GM18909 (cell line): ENCODE measurements around the gene AGAP1.

ENCODE experiments used
- ATAC-seq: cut with Tn5 transposase; IDR thresholded peaks from one replicate; pipeline ENCODE4 v1.9.1; 2021; ENCODE audit warnings: mild to moderate bottlenecking; ENCODE audit not compliant: unreplicated experiment, poor library complexity

AGAP1 gene

DNA sequence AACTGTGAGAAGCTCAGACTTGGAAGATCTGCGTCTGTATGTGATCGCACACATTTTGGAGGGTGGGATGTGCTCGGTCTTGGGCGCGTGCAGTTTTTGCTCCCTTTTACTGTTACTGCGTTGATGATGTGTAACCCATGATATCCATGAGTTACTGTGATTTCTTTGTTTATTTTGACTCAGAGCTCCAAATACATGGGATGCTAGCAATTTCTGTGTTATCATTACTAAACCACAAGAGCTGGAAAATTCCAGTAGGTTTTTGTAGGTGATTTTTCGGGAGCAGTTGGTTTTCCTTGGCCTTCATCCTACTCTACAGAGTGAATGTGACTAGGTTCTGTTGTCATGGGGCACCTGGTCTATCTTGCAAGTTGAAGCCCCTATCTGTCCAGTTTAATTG, 124.2 kb downstream of the AGAP1 start:
- ATAC-seq = no peak

DNA sequence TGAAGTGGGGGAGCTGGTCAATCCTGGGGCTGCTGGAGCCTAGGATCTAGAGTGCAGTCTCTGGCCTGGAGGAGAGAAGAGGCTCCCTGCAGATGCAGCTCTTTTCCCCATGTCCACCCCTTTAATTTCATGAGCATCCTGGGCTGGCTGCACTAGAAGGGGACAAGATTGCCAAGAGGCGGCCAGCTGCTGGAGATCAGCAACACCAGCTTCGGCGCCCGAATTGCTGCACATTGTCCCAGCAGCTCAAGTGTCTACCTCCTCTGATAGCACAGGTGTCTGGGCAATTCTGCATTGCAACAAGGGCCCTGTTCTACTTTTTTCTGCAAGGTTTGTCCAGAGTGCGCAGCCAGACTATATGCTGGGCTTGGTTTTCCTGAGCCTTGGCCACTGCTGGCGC, 125.7 kb downstream of the AGAP1 start:
- ATAC-seq = no peak

- ATAC-seq = no peak
These were observed 127.9 kb downstream of the AGAP1 start for GRCh38 chr2:235621736-235622135.

DNA sequence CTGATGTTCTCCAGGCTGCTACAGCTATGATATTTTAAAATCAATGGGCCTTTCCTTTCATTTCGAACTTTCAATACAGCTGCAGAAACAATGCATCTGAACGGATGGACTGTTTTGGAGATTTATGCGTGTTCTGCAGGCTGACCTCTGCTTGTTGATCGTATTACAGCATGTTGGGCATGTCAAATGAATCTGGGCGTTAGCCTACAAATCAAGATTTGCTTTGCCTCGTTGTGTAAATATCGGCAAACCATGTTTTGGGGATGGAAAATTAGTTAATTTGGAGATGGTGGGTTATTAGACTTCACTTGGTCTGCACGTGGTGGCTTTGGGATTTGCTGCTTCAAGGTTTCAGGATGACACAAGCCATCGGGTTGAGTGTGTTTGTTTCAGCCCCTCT, 129.3 kb downstream of the AGAP1 start:
- ATAC-seq = no peak

DNA sequence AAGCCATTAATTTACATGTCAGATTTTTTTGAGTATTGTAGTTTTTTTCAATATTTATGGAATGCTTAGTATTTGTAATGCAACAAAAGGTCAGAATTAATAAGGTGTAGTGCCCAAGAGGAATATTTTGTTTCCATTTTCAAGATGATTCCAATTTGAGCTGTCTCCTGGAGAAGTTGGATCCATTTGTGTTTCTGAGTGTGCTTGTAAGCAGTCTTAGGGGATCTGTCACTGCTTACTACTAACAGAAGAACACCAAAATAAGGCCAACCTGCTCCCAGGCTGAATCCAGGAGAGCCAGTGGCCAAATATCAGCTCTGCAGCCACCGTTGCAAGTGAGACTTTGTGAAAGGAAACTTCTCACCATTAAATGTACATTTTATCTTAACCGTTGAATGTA, 129.9 kb downstream of the AGAP1 start:
- ATAC-seq = no peak

DNA sequence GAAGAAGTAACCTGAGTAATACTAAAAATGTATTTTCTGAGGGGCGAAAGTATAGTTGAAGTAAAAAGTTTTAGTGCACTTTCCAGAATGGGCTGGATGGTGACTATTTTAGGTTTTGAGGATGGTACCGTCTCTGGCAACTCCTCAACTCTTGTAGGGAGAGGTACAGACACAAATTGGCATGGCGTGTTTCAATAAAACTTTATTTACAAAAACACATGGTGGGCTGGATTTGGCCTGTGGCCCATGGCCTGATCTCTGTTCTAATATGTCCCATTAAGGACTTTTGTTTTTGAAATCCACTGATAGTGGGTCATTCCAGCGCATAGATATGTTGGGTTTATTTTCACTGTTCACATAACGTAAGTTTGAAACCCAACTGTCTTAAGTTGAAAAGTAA, 132.8 kb downstream of the AGAP1 start:
- no peak for ATAC-seq

GRCh38 chr2:235627682-235628081, 133.8 kb downstream of the AGAP1 start:
- no peak for ATAC-seq

DNA sequence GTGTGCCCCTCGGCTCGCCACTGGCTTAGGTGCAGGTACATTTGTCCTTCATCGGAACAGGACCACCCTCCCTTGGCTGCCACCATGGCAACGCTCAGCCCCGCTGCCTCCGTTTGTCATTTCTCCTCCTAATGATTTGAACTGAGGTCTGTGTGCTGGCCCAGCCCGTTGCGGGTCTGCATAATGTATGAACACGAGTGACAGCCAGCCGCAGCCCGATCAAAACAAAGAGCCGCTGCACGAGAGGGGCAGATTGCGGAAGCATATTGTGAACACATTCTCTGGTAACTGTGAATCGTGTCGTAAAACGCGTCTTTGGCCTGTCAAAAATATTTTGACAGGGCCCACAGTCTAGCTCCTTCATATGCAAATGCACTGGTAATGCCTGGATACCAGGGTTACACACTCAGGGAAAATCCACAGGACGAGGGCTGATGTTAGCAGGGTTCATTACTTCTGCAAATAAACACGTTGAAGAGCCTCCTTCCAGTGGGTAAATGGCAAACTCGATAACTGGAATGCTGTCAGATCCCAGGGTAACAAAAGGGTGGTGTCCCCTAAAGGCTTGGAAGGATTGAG, 137.0 kb downstream of the AGAP1 start:
- no peak for ATAC-seq

DNA sequence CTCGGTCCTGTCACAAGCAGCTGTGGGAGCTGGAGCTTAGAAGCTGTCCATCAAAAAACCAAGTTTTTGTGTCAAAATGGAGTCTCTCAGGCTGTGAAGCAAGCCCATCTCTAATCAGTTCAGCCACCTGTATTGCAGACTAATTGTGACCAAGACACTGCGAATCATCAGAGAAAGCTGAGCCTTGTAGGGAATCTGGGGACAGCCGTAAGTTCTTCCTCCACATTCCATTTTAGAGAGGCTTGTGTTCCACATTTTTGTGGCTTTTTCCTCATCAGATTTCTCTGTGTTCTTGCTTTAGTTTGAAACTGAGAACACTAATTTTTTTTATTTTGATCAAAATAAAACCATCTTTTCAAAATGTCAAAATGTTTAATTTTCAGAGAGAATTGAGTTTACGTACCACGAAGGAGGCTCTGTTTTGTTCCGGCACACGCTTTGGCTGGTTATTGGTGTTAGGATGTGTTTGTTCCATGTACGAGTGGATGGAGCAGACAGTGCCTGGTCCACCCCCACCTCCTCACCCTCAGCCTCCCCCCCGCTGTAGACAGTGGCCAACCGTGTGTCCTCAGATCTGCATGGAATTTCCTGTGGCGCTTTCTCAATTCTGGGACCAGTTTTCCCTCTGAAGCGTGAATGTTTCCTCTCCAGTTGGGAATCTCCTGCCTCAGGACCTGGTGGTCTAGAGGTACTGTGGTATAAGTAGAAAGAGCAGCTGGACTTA, 140.8 kb downstream of the AGAP1 start:
- no peak for ATAC-seq

DNA sequence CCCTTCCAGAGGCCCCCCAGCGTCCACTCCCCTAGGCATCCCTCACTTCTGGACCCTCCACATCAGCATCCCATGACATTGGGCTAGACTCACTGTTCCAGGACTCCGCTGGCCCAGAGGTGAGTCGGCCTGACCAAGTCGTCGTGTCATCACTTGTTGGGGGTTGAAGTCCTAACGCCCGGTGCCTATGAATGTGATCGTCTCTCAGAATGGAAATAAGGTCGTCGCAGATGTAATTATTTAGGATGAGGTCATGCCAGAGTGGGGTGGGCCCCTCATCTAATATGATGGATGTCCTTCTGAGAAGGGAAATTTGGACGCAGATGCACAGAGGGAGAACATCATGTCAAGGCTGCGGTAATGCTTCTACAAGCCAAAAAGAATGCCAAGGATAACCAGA, 142.7 kb downstream of the AGAP1 start:
- no peak for ATAC-seq

GRCh38 chr2:235637896-235638295, 144.1 kb downstream of the AGAP1 start:
- ATAC-seq = no peak

GRCh38 chr2:235638541-235639427, 144.9 kb downstream of the AGAP1 start:
- ATAC-seq = no peak

GRCh38 chr2:235639428-235639773, 145.6 kb downstream of the AGAP1 start:
- no peak for ATAC-seq

DNA sequence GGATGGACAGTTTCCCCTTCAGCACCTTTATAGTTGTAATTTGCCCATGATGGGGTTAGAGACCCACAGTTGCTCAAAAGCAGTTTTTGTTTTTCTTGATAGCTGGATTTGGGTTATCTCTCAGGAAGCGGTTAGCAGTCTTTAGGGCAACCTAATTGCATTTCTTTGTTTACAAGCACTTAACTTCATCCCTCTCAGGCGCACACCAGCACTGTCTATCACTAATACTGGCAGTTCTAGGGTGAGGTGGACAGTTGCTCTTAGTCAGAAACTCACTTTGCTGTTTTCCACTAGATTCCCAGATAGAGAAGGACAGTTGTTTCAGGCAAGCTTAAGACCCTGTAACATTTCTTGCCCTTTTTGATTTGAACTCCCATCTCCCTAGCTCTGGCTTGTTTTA, 146.0 kb downstream of the AGAP1 start:
- no peak for ATAC-seq

- ATAC-seq = no peak
These were observed 146.5 kb downstream of the AGAP1 start for GRCh38 chr2:235640377-235640776.

DNA sequence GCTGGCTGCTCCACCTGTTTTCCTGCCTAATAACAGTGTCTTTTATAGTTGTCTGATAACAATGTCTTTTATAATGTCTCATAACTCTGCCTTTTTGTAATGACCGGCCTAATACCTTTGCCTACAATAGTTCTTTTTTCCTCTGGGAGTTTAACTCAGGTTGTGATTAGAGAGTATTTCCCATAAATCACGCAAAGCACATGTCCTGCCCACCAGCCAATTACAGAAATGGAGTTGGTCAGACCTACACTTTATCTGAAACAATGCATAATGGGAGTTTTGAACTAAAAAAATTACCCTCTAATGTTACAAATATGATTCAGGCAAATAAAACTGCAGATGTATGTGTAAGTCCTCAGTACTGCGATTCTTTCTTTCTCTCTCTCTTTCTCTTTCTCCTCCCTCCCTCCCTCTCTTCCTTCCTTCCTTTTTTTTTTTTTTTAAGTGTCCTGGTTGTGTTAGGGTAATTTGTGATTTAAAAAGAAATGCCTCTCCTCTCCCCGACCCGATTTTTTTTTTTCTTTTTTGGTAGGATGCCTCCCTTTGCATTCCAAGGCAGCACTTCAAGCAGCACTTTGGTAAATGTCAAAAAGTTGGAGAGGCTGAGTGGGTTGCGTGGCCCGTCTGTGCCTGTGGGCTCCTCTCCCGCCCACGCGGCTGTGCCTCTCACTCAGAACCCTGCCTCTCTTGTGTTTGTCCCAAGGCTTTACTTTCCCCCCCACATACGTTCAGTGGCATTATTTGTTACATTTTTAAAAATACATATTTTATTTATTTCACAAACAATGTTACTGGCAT, 147.3 kb downstream of the AGAP1 start:
- no peak for ATAC-seq

DNA sequence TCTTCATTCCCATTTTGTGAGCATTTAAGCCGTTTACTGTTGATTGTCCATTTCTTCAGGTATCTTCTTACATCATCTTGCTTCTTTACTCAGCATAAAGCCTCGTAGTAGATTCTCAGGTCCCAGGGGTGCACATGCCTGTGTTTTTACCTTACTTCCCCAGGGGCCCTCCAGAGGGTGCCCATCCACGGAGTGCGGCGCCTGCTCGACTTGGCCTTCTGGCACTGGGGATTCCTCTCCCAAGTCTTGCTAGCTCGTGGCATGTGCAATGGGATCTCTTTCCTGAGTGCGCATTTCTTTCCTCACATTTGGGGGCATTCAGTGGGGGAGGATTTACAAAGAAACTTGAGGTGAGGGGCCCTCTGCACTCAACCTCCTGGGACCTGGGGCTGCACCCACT, 148.1 kb downstream of the AGAP1 start:
- ATAC-seq = no peak

- no peak for ATAC-seq
These were observed 148.7 kb downstream of the AGAP1 start for GRCh38 chr2:235642446-235643098.

DNA sequence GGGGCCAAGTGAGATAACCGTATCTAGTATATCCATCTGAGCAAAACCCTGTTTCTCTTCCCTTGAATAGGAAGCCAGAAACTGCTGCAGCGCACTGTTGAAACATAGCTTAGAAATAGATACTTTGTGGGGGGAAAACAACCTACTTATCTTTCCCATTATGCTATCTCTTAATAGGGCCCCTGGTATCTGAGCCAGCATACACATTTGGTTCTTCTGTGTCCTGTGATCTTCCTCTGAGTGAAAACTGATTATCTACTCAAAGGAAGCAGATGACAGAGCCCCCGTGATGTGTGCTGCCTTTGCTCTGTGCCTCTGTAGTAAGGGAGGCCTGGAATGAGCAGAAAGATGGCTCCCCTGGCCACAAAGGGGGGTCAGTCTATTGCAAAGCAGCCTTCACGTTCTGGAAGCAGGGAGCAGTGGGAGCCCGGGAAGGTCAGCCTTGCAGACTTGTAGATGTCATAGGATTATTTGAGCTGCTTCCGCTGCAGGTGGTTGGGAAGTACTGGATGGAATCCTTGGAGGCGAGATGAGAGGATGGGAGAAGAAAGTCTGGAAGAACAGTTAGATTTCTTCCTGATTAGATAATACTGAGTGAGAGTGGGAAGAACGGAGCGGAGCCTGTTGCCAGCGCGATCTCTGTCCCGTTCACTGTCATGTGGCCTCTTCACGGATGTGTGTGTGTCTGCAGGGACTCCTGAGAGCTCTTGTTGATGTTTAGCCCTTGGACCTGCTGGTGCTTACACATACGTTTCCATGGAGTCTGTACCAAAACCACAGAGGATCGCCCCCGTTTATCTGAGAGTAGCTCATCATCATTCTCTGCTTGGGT, 150.1 kb downstream of the AGAP1 start:
- no peak for ATAC-seq
